H1 (cell line): ENCODE results near the gene CDH22. TPM values are rescaled to one million over a fixed set of nuclear protein-coding genes. Genes with fewer than 3 reads are reported as not detected.

Experiments
- CTCF ChIA-PET: fragments of 300-600 bp; sonication (Branson Sonifier 250); formaldehyde crosslinking; loops from one replicate; lab custom pipeline; 2021; ENCODE audit not compliant: partially characterized antibody; lab: Charles Lee
- POLR2A ChIA-PET: fragments of 300-600 bp; sonication (Branson Sonifier 250); formaldehyde crosslinking; loops from one replicate; lab custom pipeline; 2021; ENCODE audit warnings: inconsistent platforms; ENCODE audit not compliant: partially characterized antibody; lab: Charles Lee
- DNase-seq, 2 experiments: peaks; one replicate each; pipeline versions ENCODE4 v3.0.0 to v3.0.0-alpha.2; 2010 to 2022; ENCODE audit warnings: low spot score in 2 of 2, low read depth in 1 of 2, mixed read lengths in 1 of 2
- FAIRE-seq: peaks from 2 replicates; lab custom pipeline; 2011; peaks lifted over from hg19 to GRCh38; lab: Jason Lieb, UNC
- H2AFZ ChIP-seq: 2 replicates; pipeline ENCODE4 v1.8.1; 2012; ENCODE audit warnings: low read length, inconsistent platforms
- H2AK5ac ChIP-seq: 2 replicates; pipeline ENCODE4 v1.6.1; 2013; ENCODE audit warnings: low read depth, low read length
- H2BK120ac ChIP-seq: replicated peaks from 2 replicates; pipeline ENCODE3; 2013; ENCODE audit warnings: low read depth, low read length, inconsistent platforms
- H2BK12ac ChIP-seq: 2 replicates; pipeline ENCODE4 v1.6.1; 2013; ENCODE audit warnings: low read depth, low read length
- H2BK15ac ChIP-seq: 2 replicates; pipeline ENCODE4 v1.6.1; 2013; ENCODE audit warnings: low read length
- H2BK20ac ChIP-seq: 2 replicates; pipeline ENCODE4 v1.6.1; 2013; ENCODE audit warnings: low read length
- H2BK5ac ChIP-seq: 2 replicates; pipeline ENCODE4 v1.6.1; 2013; ENCODE audit warnings: low read depth, low read length
- H3K14ac ChIP-seq: 2 replicates; pipeline ENCODE4 v1.6.1; 2013; ENCODE audit warnings: inconsistent platforms; ENCODE audit not compliant: insufficient read length
- H3K18ac ChIP-seq: 2 replicates; pipeline ENCODE4 v1.6.1; 2013; ENCODE audit warnings: low read length; ENCODE audit errors: extremely low read depth
- H3K23ac ChIP-seq: 2 replicates; pipeline ENCODE4 v1.6.1; 2013; ENCODE audit warnings: inconsistent platforms; ENCODE audit not compliant: insufficient read length
- H3K23me2 ChIP-seq: 2 replicates; pipeline ENCODE4 v1.6.1; 2013; ENCODE audit warnings: low read depth, low read length
- H3K27ac ChIP-seq: 2 replicates; pipeline ENCODE4 v1.6.1; 2011; ENCODE audit warnings: low read depth, low read length, inconsistent platforms
- H3K27me3 ChIP-seq, 4 experiments: replicated peaks in 1 of 4; 1 replicate in 1 of 4; 2 replicates in 3 of 4; pipeline versions ENCODE4 v1.6.1 to v1.8.1; 2011 to 2013; ENCODE audit warnings: low read length in 3 of 4, mild to moderate bottlenecking in 3 of 4, inconsistent platforms in 2 of 4, mixed read lengths in 2 of 4, moderate library complexity in 1 of 4; ENCODE audit not compliant: control insufficient read depth in 3 of 4, insufficient read depth in 3 of 4; ENCODE audit errors: extremely low read depth in 1 of 4
- H3K36me3 ChIP-seq, 4 experiments: 2 replicates each; pipeline versions ENCODE4 v1.6.1 to v1.8.1; 2011 to 2013; ENCODE audit warnings: mild to moderate bottlenecking in 4 of 4, low read length in 3 of 4, moderate library complexity in 2 of 4, control low read depth in 1 of 4, inconsistent platforms in 1 of 4; ENCODE audit not compliant: insufficient read depth in 4 of 4, control insufficient read depth in 2 of 4
- H3K4ac ChIP-seq: replicated peaks from 2 replicates; pipeline ENCODE3; 2013; ENCODE audit warnings: low read length, low read depth, mixed read lengths, inconsistent platforms; ENCODE audit not compliant: insufficient read length
- H3K4me1 ChIP-seq, 4 experiments: replicated peaks in 1 of 4; 1 replicate in 1 of 4; 2 replicates in 3 of 4; pipeline versions ENCODE4 v1.6.1 to v1.8.1; 2011 to 2013; ENCODE audit warnings: low read length in 3 of 4, inconsistent platforms in 2 of 4, mixed read lengths in 1 of 4; ENCODE audit not compliant: insufficient read depth in 4 of 4, control insufficient read depth in 3 of 4
- H3K4me2 ChIP-seq, 2 experiments: 2 replicates each; pipeline versions ENCODE4 v1.6.1 to v1.8.1; 2011 to 2013; ENCODE audit warnings: low read depth in 2 of 2, low read length in 2 of 2, control low read depth in 1 of 2, inconsistent platforms in 1 of 2, mild to moderate bottlenecking in 1 of 2; ENCODE audit not compliant: insufficient read depth in 1 of 2
- H3K4me3 ChIP-seq, 4 experiments: fragments of 200-600, 300-600 bp in 1 of 4; sonication (generic), shearing (Covaris generic), sonication (Bioruptor Twin) in 1 of 4; 2 replicates each; pipeline versions ENCODE4 v1.5.1 to v1.8.1; 2011 to 2016; ENCODE audit warnings: low read length in 4 of 4, low read depth in 3 of 4, control low read depth in 2 of 4, inconsistent platforms in 2 of 4, mild to moderate bottlenecking in 2 of 4, mixed read lengths in 1 of 4, moderate library complexity in 1 of 4; ENCODE audit not compliant: insufficient read depth in 2 of 4; ENCODE audit errors: extremely low read depth in 1 of 4
- H3K56ac ChIP-seq: replicated peaks from 2 replicates; pipeline ENCODE3; 2013; ENCODE audit warnings: low read depth, mild to moderate bottlenecking, mixed read lengths, low read length, inconsistent platforms; ENCODE audit not compliant: insufficient read length
- H3K79me1 ChIP-seq: 2 replicates; pipeline ENCODE4 v1.6.1; 2013; ENCODE audit warnings: low read depth, low read length, control low read depth
- H3K79me2 ChIP-seq, 2 experiments: 2 replicates each; pipeline versions ENCODE4 v1.6.1 to v1.8.1; 2012 to 2013; ENCODE audit warnings: low read length in 2 of 2, mild to moderate bottlenecking in 2 of 2, inconsistent platforms in 1 of 2; ENCODE audit not compliant: insufficient read depth in 2 of 2, control insufficient read depth in 1 of 2
- H3K9ac ChIP-seq, 4 experiments: replicated peaks in 1 of 4; 1 replicate in 1 of 4; 2 replicates in 3 of 4; pipeline versions ENCODE4 v1.6.1 to v1.8.1; 2011 to 2013; ENCODE audit warnings: low read depth in 3 of 4, low read length in 3 of 4, control low read depth in 2 of 4, mild to moderate bottlenecking in 2 of 4, moderate library complexity in 2 of 4, inconsistent platforms in 1 of 4; ENCODE audit errors: extremely low read depth in 1 of 4
- H3K9me3 ChIP-seq, 2 experiments: 2 replicates each; pipeline versions ENCODE4 v1.6.1 to v1.8.1; 2012 to 2013; ENCODE audit warnings: mild to moderate bottlenecking in 2 of 2, moderate library complexity in 2 of 2, control low read depth in 1 of 2, inconsistent platforms in 1 of 2, low read depth in 1 of 2, low read length in 1 of 2, mixed read lengths in 1 of 2; ENCODE audit not compliant: insufficient read depth in 2 of 2
- H4K20me1 ChIP-seq, 2 experiments: replicated peaks in 1 of 2; 2 replicates each; pipeline versions ENCODE3 to v1.8.1; 2011 to 2013; ENCODE audit warnings: inconsistent platforms in 2 of 2, low read length in 2 of 2, mild to moderate bottlenecking in 1 of 2; ENCODE audit not compliant: insufficient read depth in 2 of 2, control insufficient read depth in 1 of 2
- H4K5ac ChIP-seq: 2 replicates; pipeline ENCODE4 v1.6.1; 2013; ENCODE audit warnings: low read length, low read depth, mixed read lengths, inconsistent platforms; ENCODE audit not compliant: insufficient read length
- H4K8ac ChIP-seq: 2 replicates; pipeline ENCODE4 v1.8.0; 2013; ENCODE audit warnings: mild to moderate bottlenecking, moderate library complexity, low read length, inconsistent platforms; ENCODE audit not compliant: insufficient read depth; ENCODE audit errors: extremely low read depth
- H4K91ac ChIP-seq: replicated peaks from 2 replicates; pipeline ENCODE3; 2013; ENCODE audit warnings: low read length, mixed read lengths, inconsistent platforms; ENCODE audit not compliant: insufficient read length
- ASH2L ChIP-seq: fragments of 200-600, 300-600 bp; sonication (generic); IDR thresholded peaks from one replicate; pipeline ENCODE4 v1.7.1; 2017; ENCODE audit warnings: low read length
- CBX8 ChIP-seq: fragments of 300-800, 300-1000 bp; sonication (generic); IDR thresholded peaks from 2 replicates; pipeline ENCODE4 v1.7.1; 2016; ENCODE audit warnings: low read depth, low read length, borderline replicate concordance
- CHD2 ChIP-seq: IDR thresholded peaks from 2 replicates; pipeline ENCODE4 v1.6.1; 2012; ENCODE audit warnings: low read length, improper control_type of control experiment
- CTBP2 ChIP-seq: IDR thresholded peaks from 2 replicates; pipeline ENCODE4 v1.7.0; 2011; ENCODE audit warnings: borderline replicate concordance, mild to moderate bottlenecking, moderate library complexity, mixed read lengths, low read length; ENCODE audit not compliant: insufficient read depth, insufficient read length
- FOSL1 ChIP-seq: IDR thresholded peaks from 2 replicates; pipeline ENCODE4 v1.6.1; 2011; ENCODE audit warnings: mild to moderate bottlenecking, low read depth, low read length, moderate library complexity; ENCODE audit not compliant: insufficient read depth
- JUND ChIP-seq: IDR thresholded peaks from 2 replicates; pipeline ENCODE4 v1.6.1; 2011; ENCODE audit warnings: mild to moderate bottlenecking, improper control_type of control experiment, low read length
- NANOG ChIP-seq: IDR thresholded peaks from 2 replicates; pipeline ENCODE4 v1.6.1; 2011; ENCODE audit warnings: low read length, low read depth, mild to moderate bottlenecking, inconsistent platforms; ENCODE audit not compliant: insufficient read depth, poor library complexity, severe bottlenecking
- PHF8 ChIP-seq: fragments of 200-600 bp; sonication (generic); conservative IDR thresholded peaks from 2 replicates; pipeline ENCODE4 v1.7.1; 2012; ENCODE audit warnings: low read depth, mild to moderate bottlenecking, inconsistent platforms, low read length, moderate library complexity
- POLR2AphosphoS5 ChIP-seq: IDR thresholded peaks from 2 replicates; pipeline ENCODE4 v1.6.1; 2011; ENCODE audit warnings: low read depth, low read length
- RXRA ChIP-seq: IDR thresholded peaks from 2 replicates; pipeline ENCODE4 v1.6.1; 2011; ENCODE audit warnings: low read depth, mild to moderate bottlenecking, low read length, moderate library complexity; ENCODE audit not compliant: insufficient read depth
- SRF ChIP-seq: IDR thresholded peaks from 2 replicates; pipeline ENCODE4 v1.6.1; 2011; ENCODE audit warnings: mild to moderate bottlenecking, low read depth, low read length, moderate library complexity
- YY1 ChIP-seq: IDR thresholded peaks from 2 replicates; pipeline ENCODE4 v1.6.1; 2011; ENCODE audit warnings: low read depth, mild to moderate bottlenecking, low read length
- WGBS, 2 experiments: shearing (Covaris generic) in 1 of 2; methylation state at CpG; one replicate each; pipeline versions ENCODE4 v1.1.6 to v1.1.7; 2013 to 2015; ENCODE audit warnings: low lambda C conversion rate in 2 of 2, mixed read lengths in 2 of 2, inconsistent platforms in 1 of 2, low coverage in 1 of 2, missing lambda C conversion rate in 1 of 2; ENCODE audit not compliant: insufficient replicate concordance in 2 of 2, insufficient coverage in 1 of 2, insufficient read length in 1 of 2; ENCODE audit errors: extremely low coverage in 1 of 2, missing lambda C conversion rate in 1 of 2; 5-methylcytosine and 5-hydroxymethylcytosine counted together
- polyA plus RNA-seq, 7 experiments: library from polyadenylated mRNA; depleted of rRNA in 3 of 7; stranded (reverse) in 5 of 7; unstranded in 2 of 7; fragments of >200 nt in 5 of 7; fragments of 200-250 nt in 2 of 7; gene quantifications; 1 replicate in 5 of 7; 2 replicates in 1 of 7; 4 replicates in 1 of 7; pipeline versions ENCODE4 v1.2.1 to v1.2.3, GENCODE V29; 2011 to 2013; ENCODE audit warnings: missing spikeins in 2 of 7, mixed read lengths in 2 of 7
- total RNA-seq: library from RNA; stranded (reverse); fragmentation: NEBNext Ultra II Directional; extraction: Animal tissue kit (Norgen Biotek cat#: 25700); gene quantifications from 2 replicates; pipeline ENCODE4 v1.2.1, GENCODE V29; 2021

CDH22 gene
- total and polyA plus RNA-seq, 2 of the 8 experiments (the other 6 are each of a cell fraction or from before 2014, with no cell fraction given), result 0.35 to 0.39 TPM

DNA sequence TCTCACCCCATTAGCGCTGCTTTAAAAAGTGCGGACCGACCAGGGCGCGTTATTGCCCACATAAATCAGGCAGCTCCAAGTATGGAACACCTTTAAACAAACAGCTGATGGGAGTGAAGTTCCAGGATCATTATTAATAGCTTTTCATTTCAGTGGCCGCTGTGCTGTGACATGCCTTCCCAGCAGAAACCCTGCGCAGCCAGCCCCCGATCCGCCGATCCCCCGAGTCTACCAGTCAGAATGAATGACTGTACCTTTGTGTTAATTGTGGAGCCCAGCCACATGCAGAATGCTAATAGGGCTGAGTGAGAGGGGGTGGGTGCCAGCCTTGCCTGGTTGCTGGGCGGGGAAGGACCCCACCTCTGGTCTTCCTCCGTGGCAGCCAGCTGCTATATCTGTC, 21.9 kb downstream of the CDH22 start:
- 84% methylated on average over 13 of the region's 13 CpGs; no CpG with 5 or more reads in 1 of the 2 experiments for WGBS, 2 experiments

More for the DNA sequence above, 21.9 kb downstream of the CDH22 start:
- no peaks in the 10 kb centered on the region for H3K79me2 ChIP-seq
- H3K4me3 ChIP-seq, result no peak overlapping the region
- H3K23me2 ChIP-seq, result no peaks in the 10 kb centered on the region
- no peak overlapping the region for H3K27ac ChIP-seq
- H2BK12ac ChIP-seq, result no peak overlapping the region
- no peak overlapping the region for H4K91ac ChIP-seq
- H3K18ac ChIP-seq, result no peak overlapping the region
- H2BK15ac ChIP-seq, result no peak overlapping the region
- no peaks in the 10 kb centered on the region for H3K79me1 ChIP-seq
- ChIA-PET CTCF (interaction anchor here (0.7 to 2.6 kb wide), 7 partner anchors 9 to 158 kb away, joined by 3 to 14 read pairs (median 3); no protein-coding TSS in a partner anchor), POLR2A (interaction anchor here (0.8 kb wide), 1 partner anchor 13 kb away, joined by 3 read pairs; no protein-coding TSS in a partner anchor)
- H2AK5ac ChIP-seq, result no peak overlapping the region
- H2BK5ac ChIP-seq, result no peak overlapping the region
- H3K23ac ChIP-seq, result no peak overlapping the region
- DNase-seq, result no peak
- H3K9me3 ChIP-seq, result no peaks in the 10 kb centered on the region
- no peak overlapping the region for H2BK20ac ChIP-seq
- peaks cover 0 to 9% (median 1%) of the 10 kb centered on the region in 4 experiments; a peak in 1 of 7 replicates for H3K4me1 ChIP-seq
- no peaks in the 10 kb centered on the region for H4K20me1 ChIP-seq
- H3K9ac ChIP-seq, result no peak overlapping the region
- H4K5ac ChIP-seq, result no peak overlapping the region
- no peak overlapping the region for H3K4me2 ChIP-seq
- H3K36me3 ChIP-seq, result no peaks in the 10 kb centered on the region
- no peak overlapping the region for H2BK120ac ChIP-seq
- H3K14ac ChIP-seq, result no peak overlapping the region
- H3K4ac ChIP-seq, result no peak overlapping the region
- no peak overlapping the region for H2AFZ ChIP-seq
- H4K8ac ChIP-seq, result no peak overlapping the region
- FAIRE-seq, result no peak
- TF ChIP-seq YY1, result no peak
- no peak for TF ChIP-seq NANOG
- TF ChIP-seq JUND, result no peak
- no peak for TF ChIP-seq CHD2
- TF ChIP-seq ASH2L, result no peak
- no peak for TF ChIP-seq SRF
- TF ChIP-seq PHF8, result no peak
- TF ChIP-seq RXRA, result no peak
- no peak for TF ChIP-seq FOSL1
- no peak for TF ChIP-seq POLR2AphosphoS5
- TF ChIP-seq CBX8, result no peak
- no peak for TF ChIP-seq CTBP2
- no peaks in the 10 kb centered on the region for H3K27me3 ChIP-seq
- no peak overlapping the region for H3K56ac ChIP-seq
